Sigmoid colon (tissue), 7 donors: ENCODE data around the gene SMIM10L1. TPM values are rescaled to one million over a fixed set of nuclear protein-coding genes. Genes with fewer than 3 reads are reported as not detected.

Source experiments
- DNase-seq: peaks from one replicate; pipeline ENCODE4 v3.0.0-alpha.2; 2019
- H3K27ac ChIP-seq, 4 donors: fragments of 200-600 bp; sonication (generic); one replicate each; pipeline ENCODE4 v1.5.1; 2016 to 2019; ENCODE audit warnings: mild to moderate bottlenecking in 1 of 4
- H3K27me3 ChIP-seq, 3 donors: fragments of 200-600 bp; sonication (generic); one replicate each; pipeline ENCODE4 v1.5.1; 2019; ENCODE audit warnings: mild to moderate bottlenecking in 1 of 3
- H3K36me3 ChIP-seq, 4 donors: fragments of 200-600 bp; sonication (generic); one replicate each; pipeline ENCODE4 v1.5.1; 2016 to 2019
- H3K4me1 ChIP-seq, 4 donors: fragments of 200-600 bp; sonication (generic); one replicate each; pipeline ENCODE4 v1.5.1; 2017 to 2019
- H3K4me3 ChIP-seq, 4 donors: fragments of 200-600 bp; sonication (generic); one replicate each; pipeline ENCODE4 v1.5.1; 2017 to 2019; ENCODE audit warnings: mild to moderate bottlenecking in 2 of 4, moderate library complexity in 1 of 4
- H3K9me3 ChIP-seq, 4 donors: fragments of 200-600 bp in 3 of 4; sonication (generic) in 3 of 4; one replicate each; pipeline versions ENCODE4 v1.5.1 to v1.6.1; 2013 to 2019
- CTCF ChIP-seq, 4 experiments: fragments of 450-650 bp in 3 of 4; fragments of 200-600 bp in 1 of 4; IDR thresholded peaks; one replicate each; pipeline ENCODE4 v1.5.1; 2016 to 2019; ENCODE audit warnings: antibody characterized with exemption in 4 of 4, mild to moderate bottlenecking in 3 of 4, moderate library complexity in 2 of 4
- EP300 ChIP-seq, 4 donors: sonication (generic); formaldehyde crosslinking; IDR thresholded peaks; one replicate each; pipeline ENCODE4 v1.6.1; 2017; ENCODE audit warnings: antibody characterized with exemption in 4 of 4
- POLR2A ChIP-seq, 2 donors: fragments of 450-650 bp; IDR thresholded peaks; one replicate each; pipeline ENCODE4 v1.6.1; 2016; ENCODE audit warnings: antibody characterized with exemption in 2 of 2, mild to moderate bottlenecking in 2 of 2, moderate library complexity in 2 of 2
- POLR2AphosphoS5 ChIP-seq, 4 donors: sonication (generic); formaldehyde crosslinking; IDR thresholded peaks; one replicate each; pipeline ENCODE4 v1.6.1; 2017; ENCODE audit warnings: antibody characterized with exemption in 4 of 4
- whole genome bisulfite sequencing, 2 donors: extraction: QIAGEN DNeasy Blood & Tissue Kit; methylation state at CpG; one replicate each; pipeline ENCODE4 v1.1.7; 2013; 5-methylcytosine and 5-hydroxymethylcytosine counted together
- intact Hi-C: fragments of 100-400 bp; cut with DNase I; formaldehyde crosslinking; loops from one replicate; pipeline ENCODE4 v1.15.1; 2023
- polyA plus RNA-seq, 3 donors: library from polyadenylated mRNA; stranded (reverse); fragments of 200-250 nt; gene quantifications; one replicate each; pipeline ENCODE4 v1.2.3, GENCODE V29; 2013
- total RNA-seq, 4 donors: library from RNA; depleted of rRNA; stranded (reverse); fragments of >200 nt; gene quantifications; one replicate each; pipeline ENCODE4 v1.1.0, GENCODE V29; 2016
- donor health status: healthy with polysubstance abuse.
- donor health status: Bipolar disorder and iron deficiency.
- donor health status: healthy.

Gene SMIM10L1
- total and polyA plus RNA-seq, 7 donors: 7.6 to 17.8 (median 11.1) TPM

DNA sequence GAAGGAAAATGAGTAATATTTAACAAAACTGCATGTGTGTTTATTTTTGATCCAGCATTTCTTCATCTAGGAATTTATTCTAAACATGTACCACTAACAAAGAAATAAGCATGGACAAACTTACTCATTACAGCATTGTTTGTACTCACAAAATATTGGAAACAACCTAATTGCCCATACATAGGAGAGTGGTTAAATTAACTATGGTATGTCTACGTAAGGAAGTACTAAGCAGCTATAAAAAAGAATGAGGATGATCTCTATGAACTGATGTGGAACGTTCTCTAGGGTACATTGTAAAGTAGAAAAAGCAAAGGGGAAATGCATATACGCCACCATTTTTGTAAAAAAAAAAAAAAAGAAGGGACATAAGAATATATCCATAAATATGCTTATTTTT lies 33.2 kb downstream of the SMIM10L1 start:
- Histone ChIP-seq H3K4me1 (no peaks in the 10 kb centered on the region), H3K27me3 (no peaks in the 10 kb centered on the region), H3K9me3 (peaks cover 0 to 3% (median 0%) of the 10 kb centered on the region in 4 donors), H3K27ac (no peak overlapping the region), H3K4me3 (no peak overlapping the region), H3K36me3 (no peaks in the 10 kb centered on the region)
- DNase-seq: no peak
- whole genome bisulfite sequencing, 2 donors: 95 to 96% methylated on average over 3 of the region's 3 CpGs
- intact Hi-C loops: no loop called here
- TF ChIP-seq POLR2AphosphoS5 (IDR thresholded peaks at IDR 0.05): no peak
- TF ChIP-seq CTCF (IDR thresholded peaks at IDR 0.05): no peak
- no peak for TF ChIP-seq POLR2A (IDR thresholded peaks at IDR 0.05)
- TF ChIP-seq EP300 (IDR thresholded peaks at IDR 0.05): no peak

DNA sequence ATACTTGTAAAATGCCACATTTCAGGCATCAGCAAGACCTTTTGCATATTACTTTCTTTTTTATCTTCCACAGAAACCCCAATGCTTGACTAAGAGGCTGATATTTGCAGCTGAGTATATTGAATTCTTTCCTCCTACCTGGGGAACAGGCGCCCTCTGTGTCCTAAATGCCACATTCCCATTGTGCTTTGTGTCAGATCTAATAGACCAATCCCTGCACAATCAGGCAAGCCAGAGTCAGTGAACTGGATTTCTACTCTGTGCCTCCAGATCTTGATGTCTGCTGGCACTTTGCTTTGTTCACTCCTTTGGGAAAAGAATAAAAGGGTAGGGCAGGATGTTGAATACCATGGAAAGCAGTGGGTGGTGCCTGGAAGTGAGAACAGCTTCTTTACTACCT lies 38.1 kb downstream of the SMIM10L1 start:
- intact Hi-C loops: no loop called here
- Histone ChIP-seq H3K36me3 (no peaks in the 10 kb centered on the region), H3K4me3 (no peak overlapping the region), H3K4me1 (no peaks in the 10 kb centered on the region), H3K27ac (no peak overlapping the region), H3K27me3 (no peaks in the 10 kb centered on the region), H3K9me3 (peaks cover 0 to under 1% (median 0%) of the 10 kb centered on the region in 4 donors)
- no peak for TF ChIP-seq POLR2A (IDR thresholded peaks at IDR 0.05)
- no peak for TF ChIP-seq EP300 (IDR thresholded peaks at IDR 0.05)
- TF ChIP-seq POLR2AphosphoS5 (IDR thresholded peaks at IDR 0.05): no peak
- no peak for TF ChIP-seq CTCF (IDR thresholded peaks at IDR 0.05)
- WGBS, 2 donors: 79 to 80% methylated on average over 1 of the region's 1 CpG
- no peak for DNase-seq

Other genes with a start within 250 kb of the SMIM10L1 start
- gene PRH2, start 242.0 kb upstream of the SMIM10L1 start, total RNA-seq: 1 to 10 TPM in 2 of 4 donors, not detected in 2; 1.2 to 1.4 TPM
- gene PRH2, start 242.0 kb upstream of the SMIM10L1 start, polyA plus RNA-seq: not detected
- 1 to 10 TPM; 3.3 to 6.9 (median 6.2) TPM for gene TAS2R14, start 231.9 kb upstream of the SMIM10L1 start, total RNA-seq
- 1 to 10 TPM in 1 of 3 donors, not detected in 2; 1.1 TPM for gene TAS2R14, start 231.9 kb upstream of the SMIM10L1 start, polyA plus RNA-seq
- gene TAS2R50, start 184.3 kb upstream of the SMIM10L1 start, total RNA-seq: 1 to 10 TPM; 1.4 to 4.6 (median 2.1) TPM
- under 1 TPM in 1 of 3 donors, not detected in 2; 0.28 TPM for gene TAS2R50, start 184.3 kb upstream of the SMIM10L1 start, polyA plus RNA-seq
- gene TAS2R20, start 172.9 kb upstream of the SMIM10L1 start, total RNA-seq: 1 to 10 TPM; 2.6 to 6.4 (median 4.6) TPM
- under 1 TPM in 1 of 3 donors, not detected in 2; 0.50 TPM for gene TAS2R20, start 172.9 kb upstream of the SMIM10L1 start, polyA plus RNA-seq
- gene TAS2R19, start 148.6 kb upstream of the SMIM10L1 start, total RNA-seq: 1 to 10 TPM; 5.0 to 8.6 (median 6.5) TPM
- gene TAS2R19, start 148.6 kb upstream of the SMIM10L1 start, polyA plus RNA-seq: under 1 TPM in 1 of 3 donors, not detected in 2; 0.41 TPM
- gene TAS2R31, start 139.8 kb upstream of the SMIM10L1 start, total RNA-seq: 1 to 10 TPM; 3.9 to 9.2 (median 7.3) TPM
- under 1 TPM in 1 of 3 donors, not detected in 2; 0.44 TPM for gene TAS2R31, start 139.8 kb upstream of the SMIM10L1 start, polyA plus RNA-seq
- 1 to 10 TPM; 2.3 to 5.0 (median 3.1) TPM for gene TAS2R46, start 108.9 kb upstream of the SMIM10L1 start, total RNA-seq
- gene TAS2R46, start 108.9 kb upstream of the SMIM10L1 start, polyA plus RNA-seq: under 1 TPM in 1 of 3 donors, not detected in 2; 0.07 TPM
- gene TAS2R43, start 78.9 kb upstream of the SMIM10L1 start, total RNA-seq: 1 to 10 TPM; 2.1 to 10.0 (median 3.6) TPM
- gene TAS2R43, start 78.9 kb upstream of the SMIM10L1 start, polyA plus RNA-seq: not detected
- gene TAS2R30, start 36.5 kb upstream of the SMIM10L1 start, total RNA-seq: 10 to 100 TPM in 1 of 4 donors, 1 to 10 TPM in 3; 8.1 to 10.5 (median 9.4) TPM
- gene TAS2R30, start 36.5 kb upstream of the SMIM10L1 start, polyA plus RNA-seq: under 1 TPM in 1 of 3 donors, not detected in 2; 0.36 TPM
- not detected for gene TAS2R42, start 15.7 kb downstream of the SMIM10L1 start, total RNA-seq
- gene TAS2R42, start 15.7 kb downstream of the SMIM10L1 start, polyA plus RNA-seq: not detected
- not detected for gene PRB3, start 98.5 kb downstream of the SMIM10L1 start, total RNA-seq
- not detected for gene PRB3, start 98.5 kb downstream of the SMIM10L1 start, polyA plus RNA-seq
- gene PRB4, start 139.2 kb downstream of the SMIM10L1 start, total RNA-seq: not detected
- gene PRB4, start 139.2 kb downstream of the SMIM10L1 start, polyA plus RNA-seq: not detected
- gene PRB2, start 224.4 kb downstream of the SMIM10L1 start, total RNA-seq: not detected
- under 1 TPM in 1 of 3 donors, not detected in 2; 0.04 TPM for gene PRB2, start 224.4 kb downstream of the SMIM10L1 start, polyA plus RNA-seq